Breast epithelium (tissue), 3 donors: ENCODE data around the gene KLRC4.
"Not testable (repeated sequence)": the region's sequence is repeated elsewhere in the genome, so short reads cannot be mapped to it uniquely, and the experiment has no call there.

Experiments
- CTCF ChIP-seq, 3 donors: fragments of 450-650 bp; IDR thresholded peaks; one replicate each; pipeline ENCODE4 v1.5.1; 2016 to 2017; ENCODE audit warnings: antibody characterized with exemption in 3 of 3, mild to moderate bottlenecking in 3 of 3, moderate library complexity in 3 of 3
- POLR2A ChIP-seq: fragments of 450-650 bp; IDR thresholded peaks from one replicate; pipeline ENCODE4 v1.6.1; 2016; ENCODE audit warnings: antibody characterized with exemption, mild to moderate bottlenecking, moderate library complexity

- not testable (repeated sequence) for TF ChIP-seq CTCF (IDR thresholded peaks at IDR 0.05); POLR2A
Observed at GRCh38 chr12:10441144-10441543, 31.6 kb upstream of the KLRC4 start.
